GM08714 (cell line): ENCODE results near the gene BIN1.

Experiments used
- H3K4me3 ChIP-seq: fragments of 200-500 bp; sonication (Bioruptor generic); 2 replicates; pipeline ENCODE4 v1.5.1; 2014; ENCODE audit warnings: mild to moderate bottlenecking, low read length, inconsistent platforms
- ZNF274 ChIP-seq: IDR thresholded peaks from 2 replicates; pipeline ENCODE4 v1.6.1; 2012; ENCODE audit warnings: mild to moderate bottlenecking, low read depth, low read length

BIN1 gene

GRCh38 chr2:127006962-127007361 lies 100.0 kb downstream of the BIN1 start:
- no peak overlapping the region for H3K4me3 ChIP-seq
- no peak for TF ChIP-seq ZNF274

DNA sequence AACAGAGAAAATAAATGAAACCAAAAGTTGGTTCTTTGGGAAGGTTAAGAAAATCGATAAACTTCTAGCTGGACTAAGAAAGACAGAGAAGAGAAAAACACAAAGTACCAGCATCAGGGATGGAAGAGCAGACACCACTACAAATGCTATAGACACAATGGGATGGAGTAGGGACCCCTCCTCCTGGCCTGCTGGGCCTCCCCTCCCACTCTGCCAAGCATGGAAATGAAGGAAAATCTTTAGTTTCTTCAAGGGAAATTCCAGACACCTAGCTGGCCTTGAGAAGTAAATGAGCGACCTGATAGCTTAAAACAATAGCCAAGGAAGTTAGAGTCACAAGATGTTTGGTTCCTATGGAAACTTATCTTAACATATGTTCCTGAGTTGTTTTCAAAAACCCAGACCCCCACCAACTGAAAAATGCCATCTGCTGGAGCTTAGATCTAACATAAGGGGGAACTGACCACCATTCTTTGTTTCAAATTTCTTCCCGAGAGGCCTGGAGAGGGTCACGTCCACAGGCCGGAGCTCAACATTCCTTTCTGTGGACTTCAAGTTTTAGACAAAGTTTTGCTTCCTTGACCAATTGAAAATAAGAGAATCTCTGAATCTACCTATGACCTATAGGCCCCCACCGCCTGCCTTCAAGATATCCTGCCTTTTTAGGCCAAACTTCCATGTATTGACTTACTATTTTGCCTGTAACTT lies 101.9 kb downstream of the BIN1 start:
- H3K4me3 ChIP-seq, result no peak overlapping the region
- TF ChIP-seq ZNF274, result no peak

DNA sequence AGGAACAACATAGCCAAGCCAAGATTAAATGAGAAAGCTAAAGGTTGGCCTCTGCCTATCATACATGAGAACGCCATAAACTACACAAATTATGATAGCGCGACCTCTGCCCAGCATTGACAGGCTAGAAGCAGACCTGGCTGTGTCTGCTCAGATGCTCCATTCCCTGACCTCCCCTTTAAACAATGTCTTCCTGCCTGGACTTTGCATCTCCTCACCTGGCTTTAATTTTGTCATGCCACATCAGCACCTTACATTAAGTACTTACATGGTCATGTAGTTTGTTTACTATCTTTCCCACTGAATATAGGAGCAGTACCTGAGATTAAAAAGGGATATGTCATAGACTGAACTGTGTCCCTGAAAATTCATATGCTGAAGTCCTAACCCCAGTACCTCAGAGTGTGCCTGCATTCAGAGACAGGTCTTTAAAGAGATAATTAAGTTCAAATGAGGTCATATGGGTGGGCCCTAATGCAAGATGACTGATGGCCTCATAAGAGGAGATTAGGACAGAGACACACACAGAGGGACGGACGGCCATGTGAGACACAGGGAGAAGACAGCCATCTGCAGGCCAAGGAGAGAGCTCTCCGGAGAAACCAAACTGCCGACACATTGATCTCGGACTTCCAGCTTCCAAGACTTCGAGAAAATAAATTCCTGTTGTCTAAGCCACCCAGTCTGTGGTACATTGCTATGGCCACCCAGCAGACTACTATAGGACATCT lies 103.7 kb downstream of the BIN1 start:
- TF ChIP-seq ZNF274, result no peak
- no peak overlapping the region for H3K4me3 ChIP-seq

DNA sequence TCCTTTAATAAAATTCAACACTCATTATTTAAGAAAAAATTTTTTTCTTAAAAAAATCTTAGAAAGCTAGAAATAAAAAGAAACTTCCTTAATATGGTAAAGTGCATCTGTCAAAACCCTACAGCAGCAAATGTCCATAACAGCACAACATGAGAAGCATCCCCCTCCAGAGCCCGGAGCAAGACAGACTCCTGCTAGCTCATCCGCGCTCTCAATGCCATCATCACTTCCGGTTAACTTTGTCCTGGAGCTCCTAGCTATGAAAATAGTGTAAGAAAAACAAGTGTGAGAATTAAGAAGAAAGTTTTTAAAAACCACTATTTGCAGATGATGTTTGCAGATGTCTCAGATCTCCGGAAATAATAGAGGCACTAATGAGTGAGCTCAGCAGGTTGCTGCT lies 105.2 kb downstream of the BIN1 start:
- no peak overlapping the region for H3K4me3 ChIP-seq
- no peak for TF ChIP-seq ZNF274

- no peak overlapping the region for H3K4me3 ChIP-seq
- no peak for TF ChIP-seq ZNF274
Measured at GRCh38 chr2:127000937-127001336, 106.0 kb downstream of the BIN1 start.

DNA sequence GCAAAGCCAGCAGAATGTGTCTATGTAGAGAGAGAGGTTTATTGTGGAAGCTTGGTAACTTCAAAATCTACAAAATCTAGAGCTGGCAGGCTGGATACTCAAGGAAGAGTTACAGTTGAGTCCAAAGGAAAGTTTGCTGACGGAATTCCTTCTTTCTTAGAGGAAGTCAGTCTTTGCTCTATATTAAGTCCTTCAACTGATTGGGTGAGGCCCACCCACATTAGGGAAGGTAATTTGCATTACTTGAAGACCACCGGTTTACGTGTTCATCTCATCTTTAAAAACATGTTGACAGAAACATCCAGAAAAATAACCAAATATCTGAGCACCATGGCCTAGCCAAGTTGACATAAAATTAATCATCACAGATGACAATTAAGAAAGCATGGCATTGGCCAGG lies 106.8 kb downstream of the BIN1 start:
- TF ChIP-seq ZNF274, result no peak
- H3K4me3 ChIP-seq, result no peak overlapping the region

- no peak for TF ChIP-seq ZNF274
- H3K4me3 ChIP-seq, result no peak overlapping the region
Measured at GRCh38 chr2:126999106-126999756, 107.7 kb downstream of the BIN1 start.

- no peak overlapping the region for H3K4me3 ChIP-seq
- TF ChIP-seq ZNF274, result no peak
Measured at GRCh38 chr2:126998486-126998885, 108.5 kb downstream of the BIN1 start.
